ENCODE data around the gene OGFR. TPM values are rescaled to one million over a fixed set of nuclear protein-coding genes. Genes with fewer than 3 reads are reported as not detected.

The OGFR gene
- total RNA-seq, 1 donor, result 33.7 TPM

- no peak overlapping the region for H3K4me3 ChIP-seq (ENCODE audit: low read depth, low read length)
- no peak for DNase-seq (ENCODE audit: low read depth)
- TF ChIP-seq CTCF (IDR thresholded peaks at IDR 0.05; ENCODE audit: insufficient read depth, low read depth, low read length), result no peak
Observed at GRCh38 chr20:62777528-62777830, 27.2 kb upstream of the OGFR start.

GRCh38 chr20:62778058-62778457 lies 26.6 kb upstream of the OGFR start:
- DNase-seq (ENCODE audit: low read depth), result no peak
- no peak for TF ChIP-seq CTCF (IDR thresholded peaks at IDR 0.05; ENCODE audit: insufficient read depth, low read depth, low read length)

DNA sequence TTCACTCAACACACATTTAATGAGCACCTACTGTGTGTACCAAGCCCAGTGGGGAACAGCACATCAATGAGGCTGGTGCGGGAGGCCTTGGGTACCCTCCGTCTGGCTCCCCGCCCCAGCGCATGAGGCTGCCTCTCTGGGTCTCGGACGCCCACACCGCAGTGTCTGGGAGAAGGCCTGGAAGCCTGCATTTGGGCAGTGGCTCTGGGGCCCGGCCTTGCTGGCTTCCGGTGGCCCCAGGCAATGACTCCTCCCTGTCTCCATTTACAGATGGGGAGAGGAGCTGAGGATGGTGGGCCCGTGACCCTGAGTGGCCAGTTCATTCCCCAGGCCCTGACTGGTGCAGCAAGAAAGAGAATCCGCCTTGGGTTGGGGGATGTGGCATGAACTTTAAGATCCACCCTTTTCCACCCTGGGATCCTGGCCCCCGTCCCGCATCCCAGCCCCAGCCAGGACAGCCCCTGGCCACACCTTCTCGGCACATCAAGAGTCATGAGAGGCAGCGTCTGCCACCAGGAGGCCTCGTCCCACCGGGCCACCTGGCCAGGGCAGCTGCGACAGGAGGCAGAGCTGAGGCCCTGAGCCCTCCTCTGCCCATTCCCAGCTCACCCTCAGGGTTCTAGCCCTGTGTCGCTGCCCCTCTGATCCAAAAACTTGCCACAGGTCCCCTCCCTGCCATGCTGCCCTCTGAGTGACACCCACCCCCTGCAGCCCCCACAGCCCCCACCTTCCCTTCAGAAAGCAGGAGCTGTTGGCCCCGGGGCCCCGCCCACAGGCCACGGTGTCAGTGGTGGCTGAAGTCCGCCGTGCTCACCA lies 25.8 kb upstream of the OGFR start:
- DNase-seq (ENCODE audit: low read depth), result no peak
- no peak overlapping the region for H3K4me3 ChIP-seq (ENCODE audit: low read depth, low read length)
- no peak for TF ChIP-seq CTCF (IDR thresholded peaks at IDR 0.05; ENCODE audit: insufficient read depth, low read depth, low read length)

More at GRCh38 chr20:62778058-62778457, 26.6 kb upstream of the OGFR start:
- H3K4me3 ChIP-seq (ENCODE audit: low read depth, low read length), result no peak overlapping the region

DNA sequence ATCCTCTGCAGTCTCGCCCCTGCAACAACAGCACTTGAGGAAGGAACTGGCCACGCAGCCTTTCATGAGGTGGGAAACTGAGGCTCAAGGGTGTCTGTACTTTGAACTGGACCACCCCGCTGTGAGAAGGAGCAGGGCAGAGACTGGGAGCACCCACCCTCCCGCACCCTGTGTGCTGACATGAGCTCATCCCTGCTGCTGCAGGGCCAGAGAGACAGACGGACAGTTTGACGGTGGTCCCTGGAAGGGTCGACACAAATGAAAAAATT lies 25.3 kb upstream of the OGFR start:
- no peak for DNase-seq (ENCODE audit: low read depth)
- TF ChIP-seq CTCF (IDR thresholded peaks at IDR 0.05; ENCODE audit: insufficient read depth, low read depth, low read length), result no peak
- H3K4me3 ChIP-seq (ENCODE audit: low read depth, low read length), result no peak overlapping the region

DNA sequence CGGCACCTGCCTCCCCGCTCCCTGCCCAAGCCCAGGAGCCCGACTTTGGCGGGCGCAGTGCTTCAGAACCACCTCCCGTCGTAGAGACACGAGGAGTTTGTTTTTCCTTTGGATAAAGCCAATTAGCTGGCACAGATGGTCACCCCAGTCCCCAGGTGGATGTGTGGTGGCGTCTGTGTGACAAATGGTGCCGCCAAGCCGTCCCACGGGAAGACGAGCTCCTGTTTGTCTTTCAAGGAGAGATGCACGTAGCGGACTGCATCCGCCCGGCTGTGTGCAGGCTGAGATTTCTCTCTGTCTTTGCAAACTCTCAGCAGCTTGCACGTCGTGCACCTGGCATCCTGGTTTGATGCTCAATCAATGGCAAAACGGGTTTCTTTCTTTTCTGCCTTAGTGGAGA lies 24.4 kb upstream of the OGFR start:
- TF ChIP-seq CTCF (IDR thresholded peaks at IDR 0.05; ENCODE audit: insufficient read depth, low read depth, low read length), result no peak
- no peak overlapping the region for H3K4me3 ChIP-seq (ENCODE audit: low read depth, low read length)
- no peak for DNase-seq (ENCODE audit: low read depth)

- no peak for TF ChIP-seq CTCF (IDR thresholded peaks at IDR 0.05; ENCODE audit: insufficient read depth, low read depth, low read length)
- no peak overlapping the region for H3K4me3 ChIP-seq (ENCODE audit: low read depth, low read length)
- no peak for DNase-seq (ENCODE audit: low read depth)
Observed at GRCh38 chr20:62780696-62781095, 23.9 kb upstream of the OGFR start.
